Loucy (cell line): Measurements from ENCODE around the gene LAPTM4A.

Source experiments
- H2AFZ ChIP-seq: fragments of 200-600 bp; sonication (generic); 2 replicates; pipeline ENCODE4 v1.6.0; 2016; ENCODE audit warnings: antibody characterized with exemption, mild to moderate bottlenecking, low read length, moderate library complexity
- H3F3A ChIP-seq: fragments of 200-600 bp; 2 replicates; pipeline ENCODE4 v1.6.0; 2016; ENCODE audit warnings: antibody characterized with exemption, low read depth, mild to moderate bottlenecking
- H3K27me3 ChIP-seq: fragments of 200-600 bp; sonication (generic); 2 replicates; pipeline ENCODE4 v1.6.1; 2014; ENCODE audit warnings: low read length, mild to moderate bottlenecking; ENCODE audit not compliant: insufficient read depth, poor library complexity, severe bottlenecking
- H3K36me3 ChIP-seq: fragments of 200-600 bp; sonication (generic); 2 replicates; pipeline ENCODE4 v1.6.1; 2016; ENCODE audit warnings: low read length; ENCODE audit not compliant: insufficient read depth
- H3K4me1 ChIP-seq: fragments of 200-600 bp; sonication (generic); 2 replicates; pipeline ENCODE4 v1.5.1; 2014; ENCODE audit warnings: low read length, mild to moderate bottlenecking; ENCODE audit not compliant: insufficient read depth, poor library complexity, severe bottlenecking
- H3K4me2 ChIP-seq: fragments of 200-600 bp; sonication (generic); 2 replicates; pipeline ENCODE4 v1.6.0; 2014; ENCODE audit warnings: antibody characterized with exemption, low read length, low read depth, mild to moderate bottlenecking; ENCODE audit not compliant: poor library complexity, severe bottlenecking
- H3K4me3 ChIP-seq: fragments of 200-600 bp; sonication (generic); 2 replicates; pipeline ENCODE4 v1.5.1; 2014; ENCODE audit warnings: low read length, mild to moderate bottlenecking, mixed read lengths; ENCODE audit not compliant: poor library complexity, severe bottlenecking
- H3K79me2 ChIP-seq: fragments of 200-600 bp; sonication (generic); 2 replicates; pipeline ENCODE4 v1.6.1; 2014; ENCODE audit warnings: low read length; ENCODE audit not compliant: insufficient read depth
- H3K9ac ChIP-seq: fragments of 200-600 bp; sonication (generic); 2 replicates; pipeline ENCODE4 v1.6.0; 2014; ENCODE audit warnings: mild to moderate bottlenecking, low read depth, low read length, moderate library complexity; ENCODE audit not compliant: poor library complexity, severe bottlenecking
- H3K9me2 ChIP-seq: fragments of 200-600 bp; sonication (generic); replicated peaks from 2 replicates; pipeline ENCODE4 v1.6.1; 2016; ENCODE audit warnings: low read depth, low read length, mixed read lengths
- H3K9me3 ChIP-seq: fragments of 200-600 bp; sonication (generic); 2 replicates; pipeline ENCODE4 v1.6.1; 2014; ENCODE audit warnings: mild to moderate bottlenecking, antibody characterized with exemption, low read length, low read depth; ENCODE audit not compliant: insufficient read depth
- H4K20me1 ChIP-seq: fragments of 200-600 bp; sonication (generic); 2 replicates; pipeline ENCODE4 v1.6.0; 2014; ENCODE audit warnings: antibody characterized with exemption, low read length, mild to moderate bottlenecking; ENCODE audit not compliant: insufficient read depth, poor library complexity, severe bottlenecking
- EZH2phosphoT487 ChIP-seq: fragments of 200-600 bp; IDR thresholded peaks from 2 replicates; pipeline ENCODE4 v1.6.1; 2018; ENCODE audit warnings: antibody characterized with exemption, mild to moderate bottlenecking, moderate library complexity, borderline replicate concordance
- TF ChIP-seq, protein P1 (sequence below): fragments of 200-600 bp; sonication (generic); conservative IDR thresholded peaks from 2 replicates; pipeline ENCODE4 v1.5.1; 2014; ENCODE audit warnings: mild to moderate bottlenecking, antibody characterized with exemption, low read length

Gene LAPTM4A

DNA sequence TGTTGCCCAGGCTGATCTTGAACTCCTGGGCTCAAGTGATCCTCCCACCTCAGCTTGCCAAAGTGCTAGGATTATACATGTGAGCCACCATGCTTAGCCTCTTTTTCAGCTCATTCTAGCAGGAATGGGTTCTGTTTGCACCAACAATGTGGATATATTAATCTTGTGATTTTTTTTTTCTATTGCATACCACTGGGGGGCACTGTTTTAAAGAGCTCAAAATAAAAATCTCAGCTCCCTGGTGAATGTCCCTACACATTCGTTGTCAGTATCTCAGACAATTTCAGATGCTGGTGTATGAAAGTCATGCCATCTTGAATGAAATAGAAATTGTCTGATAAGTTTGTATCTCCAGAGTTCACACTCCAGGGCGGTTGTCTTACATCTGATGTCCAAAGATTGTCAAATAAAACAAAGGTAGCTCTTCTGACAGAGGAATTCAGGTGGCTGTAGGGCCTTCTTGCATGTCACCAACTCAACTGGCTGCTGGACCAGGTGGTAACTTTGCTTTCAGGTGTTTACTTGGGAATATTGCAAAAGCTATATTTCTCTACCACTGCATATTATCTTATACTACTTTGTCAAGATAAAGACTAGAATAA, 35.8 kb downstream of the LAPTM4A start:
- no peaks in the 10 kb centered on the region for H4K20me1 ChIP-seq
- TF ChIP-seq, protein P1, sequence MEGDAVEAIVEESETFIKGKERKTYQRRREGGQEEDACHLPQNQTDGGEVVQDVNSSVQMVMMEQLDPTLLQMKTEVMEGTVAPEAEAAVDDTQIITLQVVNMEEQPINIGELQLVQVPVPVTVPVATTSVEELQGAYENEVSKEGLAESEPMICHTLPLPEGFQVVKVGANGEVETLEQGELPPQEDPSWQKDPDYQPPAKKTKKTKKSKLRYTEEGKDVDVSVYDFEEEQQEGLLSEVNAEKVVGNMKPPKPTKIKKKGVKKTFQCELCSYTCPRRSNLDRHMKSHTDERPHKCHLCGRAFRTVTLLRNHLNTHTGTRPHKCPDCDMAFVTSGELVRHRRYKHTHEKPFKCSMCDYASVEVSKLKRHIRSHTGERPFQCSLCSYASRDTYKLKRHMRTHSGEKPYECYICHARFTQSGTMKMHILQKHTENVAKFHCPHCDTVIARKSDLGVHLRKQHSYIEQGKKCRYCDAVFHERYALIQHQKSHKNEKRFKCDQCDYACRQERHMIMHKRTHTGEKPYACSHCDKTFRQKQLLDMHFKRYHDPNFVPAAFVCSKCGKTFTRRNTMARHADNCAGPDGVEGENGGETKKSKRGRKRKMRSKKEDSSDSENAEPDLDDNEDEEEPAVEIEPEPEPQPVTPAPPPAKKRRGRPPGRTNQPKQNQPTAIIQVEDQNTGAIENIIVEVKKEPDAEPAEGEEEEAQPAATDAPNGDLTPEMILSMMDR, result peak; percentile 72
- no peak for TF ChIP-seq EZH2phosphoT487
- no peaks in the 10 kb centered on the region for H3K27me3 ChIP-seq
- H2AFZ ChIP-seq, result no peak overlapping the region
- H3K36me3 ChIP-seq, result no peaks in the 10 kb centered on the region
- no peaks in the 10 kb centered on the region for H3K79me2 ChIP-seq
- H3K9me3 ChIP-seq, result peaks cover 3% of the 10 kb centered on the region; the same call in 1 of the 2 replicates
- H3K9ac ChIP-seq, result no peak overlapping the region
- H3K4me2 ChIP-seq, result no peak overlapping the region
- H3K4me3 ChIP-seq, result no peak overlapping the region
- H3K4me1 ChIP-seq, result no peaks in the 10 kb centered on the region
- no peaks in the 10 kb centered on the region for H3K9me2 ChIP-seq
- no peaks in the 10 kb centered on the region for H3F3A ChIP-seq

DNA sequence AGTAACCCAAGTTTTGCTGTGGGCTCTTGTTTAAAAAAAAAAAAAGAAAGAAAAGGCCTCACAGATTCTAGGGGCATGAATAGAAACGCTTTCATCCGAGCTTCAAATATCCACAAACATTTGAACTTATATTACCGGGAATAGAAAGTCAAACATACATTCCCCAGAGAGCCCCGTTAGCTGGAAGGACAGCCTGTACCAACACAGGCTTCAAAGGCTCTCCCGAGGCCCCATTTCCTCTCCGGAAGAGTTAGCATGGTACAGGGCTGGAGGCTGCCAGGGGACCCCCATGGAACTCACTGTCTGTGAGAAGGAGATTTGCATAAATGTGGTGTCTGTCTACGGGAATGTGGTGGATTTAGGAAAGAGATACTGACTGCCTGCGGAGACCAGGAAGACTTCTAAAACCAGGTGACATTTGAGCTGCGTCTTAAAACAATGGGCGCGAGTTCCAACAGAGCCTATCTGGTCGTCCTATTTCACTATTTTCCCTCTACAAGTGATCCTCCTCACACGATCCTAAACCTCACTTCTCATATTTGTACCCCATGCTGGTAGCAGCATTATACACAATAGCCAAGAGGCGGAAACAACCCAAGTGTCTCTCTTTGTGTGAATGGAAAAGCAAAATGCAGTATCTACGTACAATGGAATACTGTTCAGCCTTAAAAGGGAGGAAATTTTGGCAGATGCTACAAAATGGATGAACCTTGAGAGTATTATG, 38.1 kb downstream of the LAPTM4A start:
- H3K79me2 ChIP-seq, result no peaks in the 10 kb centered on the region
- H3F3A ChIP-seq, result no peaks in the 10 kb centered on the region
- H3K9me3 ChIP-seq, result no peaks in the 10 kb centered on the region
- H3K27me3 ChIP-seq, result no peaks in the 10 kb centered on the region
- no peak overlapping the region for H3K9ac ChIP-seq
- no peak overlapping the region for H3K4me3 ChIP-seq
- TF ChIP-seq, protein P1, result no peak
- TF ChIP-seq EZH2phosphoT487, result no peak
- H3K4me1 ChIP-seq, result no peaks in the 10 kb centered on the region
- H3K4me2 ChIP-seq, result no peak overlapping the region
- no peaks in the 10 kb centered on the region for H3K9me2 ChIP-seq
- no peak overlapping the region for H2AFZ ChIP-seq
- no peaks in the 10 kb centered on the region for H3K36me3 ChIP-seq
- no peaks in the 10 kb centered on the region for H4K20me1 ChIP-seq

DNA sequence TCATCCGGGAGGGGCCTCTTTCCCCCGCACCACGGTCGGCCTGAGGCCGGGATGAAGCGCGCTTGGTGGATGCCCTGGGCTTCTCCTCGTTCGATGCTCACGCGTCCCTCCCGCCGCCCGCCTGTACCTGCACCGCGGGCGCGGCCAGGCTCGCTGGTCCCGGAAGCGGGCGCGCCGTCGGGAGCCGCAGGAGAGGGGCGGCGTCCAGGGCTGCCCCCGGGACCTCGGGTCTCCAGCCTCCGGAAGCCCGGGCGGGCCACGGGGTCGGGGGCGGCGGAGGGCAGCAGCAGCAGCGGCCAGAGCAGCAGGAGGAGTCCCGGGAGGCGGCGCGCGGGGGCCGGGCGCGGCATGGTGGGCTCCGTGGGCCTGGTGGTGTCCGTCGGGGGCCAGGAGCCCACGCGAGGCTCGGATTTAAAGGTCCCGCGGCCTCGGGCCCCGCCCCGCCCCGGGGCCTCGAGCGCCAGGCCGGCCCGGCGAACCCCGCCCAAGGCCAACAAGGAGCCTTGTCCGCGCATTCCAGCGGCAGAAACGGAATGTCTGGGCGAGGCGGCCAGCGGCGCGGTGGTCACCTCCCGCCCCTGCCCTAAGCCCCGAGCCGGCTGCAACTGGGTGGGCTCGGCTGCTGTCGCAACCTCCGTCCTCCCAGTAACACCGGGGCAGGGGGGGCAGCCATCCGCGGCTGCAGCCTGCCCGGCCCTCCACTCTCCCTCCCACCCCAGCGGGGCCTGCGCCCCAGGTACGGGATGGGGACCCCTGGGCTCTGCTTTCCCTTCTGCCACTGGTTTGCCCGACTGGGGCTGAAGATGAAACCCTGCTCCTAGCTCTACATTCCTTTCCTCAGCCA, 38.9 kb downstream of the LAPTM4A start, which contains the start of gene MATN3:
Gene MATN3 (minus strand): TSS at position 387 of the 844 bp plus-strand sequence. CDS start 37 bp downstream, at position 350.
- H3K9me2 ChIP-seq, result no peaks in the 10 kb centered on the region
- H3K36me3 ChIP-seq, result no peaks in the 10 kb centered on the region
- H3K4me2 ChIP-seq, result no peak within 1 kb of the TSS
- no peak within 1 kb of the TSS for H2AFZ ChIP-seq
- H3K4me3 ChIP-seq, result no peak within 1 kb of the TSS
- H3K4me1 ChIP-seq, result no peaks in the 10 kb centered on the region
- H3F3A ChIP-seq, result no peaks in the 10 kb centered on the region
- H3K9me3 ChIP-seq, result no peaks in the 10 kb centered on the region
- no peaks in the 10 kb centered on the region for H3K27me3 ChIP-seq
- H3K79me2 ChIP-seq, result no peaks in the 10 kb centered on the region
- H4K20me1 ChIP-seq, result no peaks in the 10 kb centered on the region
- TF ChIP-seq, protein P1, result no peak
- TF ChIP-seq EZH2phosphoT487, result no peak
- H3K9ac ChIP-seq, result no peak within 1 kb of the TSS
